Fibroblast of skin of right quadriceps (primary cell): ENCODE measurements around the gene SMKR1.
"Not testable (repeated sequence)": the region's sequence is repeated elsewhere in the genome, so short reads cannot be mapped to it uniquely, and the experiment has no call there.

Source experiments
- DNase-seq: peaks from one replicate; pipeline ENCODE4 v3.0.0-alpha.2; 2013

SMKR1 gene

DNA sequence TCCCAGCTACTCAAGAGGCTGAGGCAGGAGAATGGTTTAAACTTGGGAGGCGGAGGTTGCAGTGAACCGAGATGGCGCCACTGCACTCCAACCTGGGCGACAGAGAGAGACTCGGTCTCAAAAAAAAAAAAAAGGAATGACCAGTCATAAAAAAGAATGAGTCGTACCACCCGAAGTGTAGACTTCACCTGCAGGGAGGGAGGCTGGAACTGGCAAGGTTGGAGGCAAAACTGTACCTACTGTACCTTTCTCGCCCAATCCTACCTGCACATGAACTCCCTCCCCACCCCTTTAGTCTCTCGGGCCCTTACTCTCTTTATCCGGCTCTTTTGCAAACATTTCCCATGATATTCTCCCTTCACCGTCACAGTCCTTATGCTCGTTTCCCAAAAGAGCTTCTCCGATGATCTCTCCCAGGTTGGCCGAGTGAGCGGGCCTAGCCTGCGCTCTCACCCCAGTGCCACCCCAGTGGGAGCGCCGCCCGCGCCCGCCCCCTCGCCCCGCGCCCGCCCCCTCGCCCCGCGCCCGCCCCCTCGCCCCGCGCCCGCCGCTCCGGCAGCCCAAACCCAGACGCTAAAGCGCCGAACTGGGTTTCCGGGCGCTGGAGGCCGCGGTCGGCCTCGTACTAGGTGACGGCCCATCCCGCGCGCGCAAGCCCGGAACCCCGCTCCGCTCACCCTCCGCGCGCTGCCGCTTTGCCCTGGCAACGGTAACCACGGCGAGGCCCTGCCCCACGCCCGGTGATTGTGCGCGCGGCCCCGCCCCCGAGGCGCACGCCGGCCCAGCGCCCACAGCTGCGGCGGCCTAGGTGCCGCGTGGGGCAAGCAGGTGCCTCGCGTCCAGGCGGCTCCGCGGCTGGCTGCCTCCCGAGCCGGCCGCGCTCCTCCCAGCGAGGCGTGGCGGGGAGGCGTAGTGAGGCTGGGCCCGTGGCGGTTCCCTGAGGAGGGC lies at the start of gene SMKR1:
TSS of gene SMKR1 (plus strand) at position 772 of the 948 bp plus-strand sequence. CDS start 294 bp downstream, outside the sequence.
- DNase-seq: peak; percentile 46

DNA sequence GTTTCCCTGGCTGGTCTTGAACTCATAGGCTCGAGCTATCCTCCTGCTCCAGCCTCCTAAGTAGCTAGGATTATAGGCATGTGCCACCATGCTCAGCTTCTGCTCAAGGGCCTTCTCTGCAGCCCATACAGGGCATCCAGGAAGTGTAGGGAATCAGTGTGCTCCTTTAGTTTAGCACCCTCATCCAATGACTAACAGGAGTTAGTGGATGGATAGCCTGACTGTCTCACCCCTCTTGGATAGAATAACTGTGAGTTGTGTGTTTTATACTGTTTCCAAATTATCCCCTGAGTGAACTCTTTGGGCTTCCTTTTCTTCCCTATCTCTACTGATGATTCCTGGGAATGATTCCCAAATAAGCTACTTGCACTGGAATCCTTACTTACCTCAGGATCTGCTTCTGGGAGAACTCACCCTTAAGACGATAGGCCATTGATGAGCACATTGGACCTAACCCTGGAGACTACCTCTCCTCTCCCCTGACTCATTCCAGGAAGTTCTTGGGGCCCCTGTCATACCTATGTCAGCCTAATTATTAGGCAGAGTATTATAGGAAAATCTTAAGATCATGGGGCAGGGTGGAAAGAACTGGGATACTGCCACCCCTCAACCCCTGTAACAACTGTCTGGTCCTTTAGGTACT lies 49.6 kb upstream of the SMKR1 start:
- no peak for DNase-seq

DNA sequence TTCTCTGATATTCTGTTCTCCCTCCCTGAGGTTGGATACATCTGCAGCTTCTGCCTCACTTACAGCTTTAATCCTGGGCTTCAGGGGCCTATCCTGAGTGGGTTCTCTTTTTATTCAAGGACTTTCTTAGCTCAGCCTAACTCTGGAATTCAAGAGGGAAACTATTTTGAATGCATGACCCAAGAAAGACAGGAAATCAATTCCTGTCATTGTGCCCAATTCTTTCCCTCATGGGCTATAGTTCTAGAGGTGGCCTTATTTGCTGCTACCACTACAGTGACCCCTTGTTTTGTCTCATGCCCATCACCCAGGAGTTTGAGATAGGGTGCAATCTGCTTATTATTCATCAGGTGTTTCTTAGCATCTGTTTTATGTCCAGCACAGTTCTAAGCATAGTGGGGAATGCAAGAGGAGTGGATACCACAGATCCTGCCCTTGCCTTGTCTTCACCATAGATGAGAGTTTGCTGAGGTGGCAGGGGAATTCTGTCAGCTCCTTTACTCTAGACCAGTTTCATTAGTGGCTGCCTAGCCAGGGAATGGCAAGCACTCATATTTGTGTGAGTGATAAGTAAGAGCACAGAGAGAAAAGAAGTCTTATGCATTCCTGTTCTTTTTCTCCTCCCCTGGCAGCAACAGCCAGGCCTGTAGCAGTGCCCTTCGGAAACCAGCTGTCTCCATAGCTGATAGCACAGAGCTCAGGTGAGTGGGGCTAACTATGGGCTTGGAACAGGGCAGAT lies 48.7 kb upstream of the SMKR1 start:
- DNase-seq: no peak

- no peak for DNase-seq
These were observed 48.1 kb upstream of the SMKR1 start for GRCh38 chr7:129454249-129454551.

GRCh38 chr7:129456421-129456820 lies 45.9 kb upstream of the SMKR1 start:
- DNase-seq: no peak

DNA sequence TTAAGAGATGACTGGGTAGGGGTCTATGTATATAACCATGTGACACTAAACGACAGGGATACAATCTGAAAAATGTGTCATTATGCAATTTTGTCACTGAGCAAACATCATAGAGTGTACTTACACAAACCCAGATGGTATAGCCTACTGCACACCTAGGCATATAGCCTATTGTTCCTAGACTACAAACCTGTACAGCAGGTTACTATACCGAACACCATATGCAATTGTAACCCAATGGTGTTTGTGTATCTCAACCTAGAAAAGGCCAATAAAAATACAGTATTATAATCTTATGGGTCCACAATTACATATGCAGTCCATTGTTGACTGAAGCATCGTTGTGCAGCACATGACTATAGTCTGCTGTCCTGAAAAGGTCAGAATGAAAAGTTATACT lies 45.2 kb upstream of the SMKR1 start:
- DNase-seq: no peak

DNA sequence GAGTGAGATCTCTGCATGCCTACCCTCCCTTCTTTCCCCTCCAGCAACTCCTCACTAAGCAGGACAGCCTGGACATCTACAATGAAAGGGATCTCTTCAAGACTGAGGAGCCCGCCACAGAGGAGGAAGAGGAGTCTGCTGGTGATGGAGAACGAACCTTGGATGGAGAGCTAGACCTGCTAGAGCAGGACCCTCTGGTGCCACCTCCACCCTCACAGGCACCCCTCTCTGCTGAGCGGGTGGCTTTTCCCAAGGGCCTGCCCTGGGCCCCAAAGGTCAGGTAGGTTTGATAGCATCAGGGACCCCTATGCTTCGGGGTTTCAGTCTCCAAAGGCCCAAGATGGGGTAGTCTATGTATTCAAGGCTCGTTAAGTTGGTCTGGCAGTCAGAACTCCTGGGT lies 44.2 kb upstream of the SMKR1 start:
- DNase-seq: no peak

GRCh38 chr7:129461809-129462208 lies 40.5 kb upstream of the SMKR1 start:
- no peak for DNase-seq

DNA sequence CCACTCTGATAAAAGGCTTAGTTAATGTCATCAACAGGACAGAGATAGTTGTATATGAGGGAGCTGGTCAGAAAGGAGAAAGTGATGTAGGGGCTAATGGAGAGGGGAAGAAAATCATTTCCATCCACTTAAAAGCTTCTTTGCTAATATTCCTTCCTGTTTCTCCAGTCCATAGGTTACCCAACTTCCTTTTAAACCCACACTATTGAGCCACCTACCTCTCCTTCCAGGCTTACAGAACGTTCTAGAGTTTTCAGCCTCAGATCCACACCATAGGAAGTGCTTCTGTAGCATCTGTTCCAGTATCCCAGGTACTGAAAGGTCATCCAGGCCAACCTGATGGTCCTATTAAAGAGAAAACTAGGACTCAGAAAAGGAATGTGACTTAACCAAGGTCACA lies 39.9 kb upstream of the SMKR1 start:
- no peak for DNase-seq

DNA sequence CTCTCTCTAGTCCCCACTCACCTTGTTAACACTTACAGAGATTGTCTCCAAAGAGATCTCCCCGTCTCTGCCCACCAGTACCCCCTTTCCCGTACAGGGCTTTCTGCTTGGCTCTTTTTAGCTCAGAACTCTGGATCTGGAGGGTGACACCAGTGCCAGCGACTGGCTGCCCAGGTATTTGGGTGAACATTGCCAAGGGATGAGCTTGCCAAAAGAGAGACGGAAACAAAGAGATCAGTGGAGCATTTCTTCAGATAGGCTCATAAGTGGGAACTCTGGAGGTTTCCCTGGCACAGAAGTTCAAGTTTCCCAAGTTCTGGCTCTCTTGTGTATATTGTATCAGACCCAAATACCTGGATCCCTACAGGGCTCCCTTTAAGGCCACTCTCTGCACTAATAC lies 38.1 kb upstream of the SMKR1 start:
- DNase-seq: no peak

GRCh38 chr7:129465080-129465479 lies 37.3 kb upstream of the SMKR1 start:
- no peak for DNase-seq

DNA sequence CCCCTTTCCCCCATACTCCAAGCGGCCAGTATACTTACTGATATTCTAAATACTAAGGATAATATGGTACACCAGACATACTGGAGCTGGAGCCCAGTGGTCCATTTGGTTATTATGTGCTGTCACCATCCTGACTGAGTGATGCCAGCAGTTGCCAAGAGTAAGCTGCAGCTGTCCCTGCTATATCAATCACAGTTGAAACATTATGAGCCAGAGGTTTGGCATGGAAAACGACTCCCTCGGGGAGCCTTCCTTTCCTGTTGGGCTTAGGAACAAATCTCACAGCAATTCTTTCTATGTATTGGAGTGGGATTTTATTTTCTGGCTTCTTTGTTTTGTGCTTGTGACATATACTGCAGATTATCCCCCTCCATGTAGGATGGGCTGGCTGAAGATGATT lies 35.5 kb upstream of the SMKR1 start:
- DNase-seq: peak; percentile 10

GRCh38 chr7:129468087-129468486 lies 34.2 kb upstream of the SMKR1 start:
- DNase-seq: peak; percentile 41

- DNase-seq: no peak
These were observed 33.8 kb upstream of the SMKR1 start for GRCh38 chr7:129468547-129468946.

DNA sequence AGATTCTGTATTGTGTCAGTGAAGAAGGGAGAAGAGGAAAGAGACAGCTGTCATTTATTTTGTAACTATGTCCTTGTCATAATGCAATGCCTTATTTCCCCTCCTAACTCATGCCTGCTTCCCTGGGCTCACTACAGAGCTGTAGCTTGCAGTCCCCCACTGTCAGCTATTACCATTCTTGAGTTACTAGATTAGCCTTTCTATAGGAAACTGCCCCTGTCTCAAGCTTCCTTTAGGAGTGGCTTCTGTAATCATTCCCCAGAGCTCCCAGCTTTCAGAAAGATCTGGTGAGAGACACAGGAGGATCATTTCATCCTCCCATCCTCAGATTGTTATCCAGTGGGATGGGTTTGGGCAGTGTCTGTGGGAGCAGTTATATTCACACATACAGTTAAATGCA lies 32.4 kb upstream of the SMKR1 start:
- no peak for DNase-seq

DNA sequence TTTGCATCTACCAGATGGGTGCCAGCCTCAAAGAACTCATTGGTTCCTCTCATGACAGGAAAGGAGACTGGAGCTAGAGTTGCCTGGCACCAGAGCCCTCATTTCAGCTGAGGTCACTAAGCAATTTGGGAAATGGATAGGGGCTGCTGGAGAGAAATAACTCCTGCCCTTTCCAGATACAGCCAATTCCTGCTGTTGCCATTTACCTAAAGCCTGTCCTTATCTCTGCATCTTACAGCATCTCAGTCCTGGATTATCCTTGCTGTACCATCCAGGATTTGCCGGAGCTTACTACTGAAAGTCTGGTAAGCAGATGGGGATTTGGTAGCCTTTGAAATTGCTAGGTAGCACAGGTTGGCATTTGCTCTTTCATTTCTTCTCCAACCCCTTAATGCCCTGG lies 31.9 kb upstream of the SMKR1 start:
- no peak for DNase-seq

GRCh38 chr7:129471402-129471827 lies 30.9 kb upstream of the SMKR1 start:
- no peak for DNase-seq

DNA sequence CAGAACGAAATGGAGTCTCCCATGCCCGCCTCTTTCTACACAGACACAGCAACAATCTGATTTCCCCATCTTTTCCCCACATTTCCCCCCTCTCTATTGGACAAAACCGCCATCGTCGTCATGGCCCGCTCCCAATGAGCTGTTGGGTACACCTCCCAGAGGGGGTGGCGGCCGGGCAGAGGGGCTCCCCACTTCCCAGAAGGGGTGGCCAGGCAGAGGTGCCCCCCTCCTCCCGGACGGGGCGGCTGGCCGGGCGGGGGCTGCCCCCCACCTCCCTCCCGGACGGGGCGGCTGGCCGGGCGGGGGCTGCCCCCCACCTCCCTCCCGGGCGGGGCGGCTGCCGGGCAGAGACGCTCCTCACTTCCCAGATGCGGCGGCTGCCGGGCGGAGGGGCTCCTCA lies 26.4 kb upstream of the SMKR1 start:
- not testable (repeated sequence) for DNase-seq

DNA sequence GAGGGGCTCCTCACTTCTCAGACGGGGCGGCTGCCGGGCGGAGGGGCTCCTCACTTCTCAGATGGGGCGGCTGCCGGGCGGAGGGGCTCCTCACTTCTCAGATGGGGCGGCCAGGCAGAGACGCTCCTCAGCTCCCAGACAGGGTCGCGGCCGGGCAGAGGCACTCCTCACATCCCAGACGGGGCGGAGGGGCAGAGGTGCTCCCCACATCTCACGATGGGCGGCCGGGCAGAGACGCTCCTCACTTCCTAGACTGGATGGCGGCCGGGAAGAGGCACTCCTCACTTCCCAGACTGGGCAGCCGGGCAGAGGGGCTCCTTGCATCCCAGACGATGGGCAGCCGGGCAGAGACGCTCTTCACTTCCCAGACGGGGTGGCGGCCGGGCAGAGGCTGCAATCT lies 25.9 kb upstream of the SMKR1 start:
- not testable (repeated sequence) for DNase-seq

DNA sequence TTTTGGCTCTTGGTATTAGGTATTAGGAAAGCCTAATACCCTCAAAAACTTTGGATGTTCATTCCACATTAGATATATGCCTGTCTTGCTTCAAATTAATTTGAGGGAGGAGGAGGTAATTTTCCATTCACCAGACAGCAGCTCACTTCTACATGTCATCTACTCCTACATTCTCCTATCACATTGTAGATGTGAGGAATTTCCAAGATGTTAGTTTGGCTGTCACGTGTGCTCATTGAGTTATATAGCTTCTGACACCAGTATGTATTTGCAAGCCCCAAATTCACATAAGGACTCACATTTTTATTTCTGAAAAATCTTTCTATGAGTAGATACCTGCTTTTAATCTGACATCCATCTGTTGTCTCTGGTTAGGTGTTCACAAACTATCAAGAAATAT lies 22.5 kb upstream of the SMKR1 start:
- no peak for DNase-seq

DNA sequence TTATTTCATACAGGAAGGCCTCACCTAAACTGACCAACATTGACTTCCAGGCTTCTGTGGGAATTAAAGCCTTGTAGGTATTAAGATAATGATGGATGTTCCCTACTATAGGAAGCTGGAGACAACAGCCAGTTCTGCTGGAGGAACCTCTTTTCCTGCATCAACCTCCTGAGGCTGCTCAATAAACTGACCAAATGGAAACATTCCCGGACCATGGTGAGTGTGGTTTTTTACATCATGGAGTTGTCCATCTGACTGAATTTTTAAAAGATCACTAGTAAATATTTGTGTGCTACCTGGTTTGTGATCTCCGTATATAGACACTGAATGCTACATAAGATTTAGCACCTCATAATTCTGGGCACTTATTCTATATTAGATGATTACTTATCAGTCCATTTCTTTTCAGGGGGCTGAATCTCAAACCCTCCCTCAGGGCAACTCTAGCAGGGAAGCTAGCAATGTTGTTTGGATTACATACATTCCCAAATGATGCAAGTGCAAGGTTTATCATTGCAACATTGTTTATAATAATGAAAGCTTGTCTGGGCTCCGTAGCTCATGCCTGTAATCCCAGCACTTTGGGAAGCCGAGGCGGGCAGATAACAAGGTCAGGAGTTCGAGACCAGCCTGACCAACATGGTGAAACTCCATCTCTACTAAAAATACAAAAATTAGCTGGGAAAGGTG lies 21.5 kb upstream of the SMKR1 start:
- DNase-seq: no peak

GRCh38 chr7:129481376-129481775 lies 21.0 kb upstream of the SMKR1 start:
- DNase-seq: not testable (repeated sequence)

GRCh38 chr7:129482781-129483180 lies 19.6 kb upstream of the SMKR1 start:
- no peak for DNase-seq
